SK-N-MC (cell line): ENCODE data around the gene ZNF366.

ENCODE experiments used
- EZH2 ChIP-seq: fragments of 200-600 bp; sonication (generic); IDR thresholded peaks from one replicate; pipeline ENCODE4 v1.6.1; 2017; ENCODE audit warnings: antibody characterized with exemption
- FOXP2 ChIP-seq: optimal IDR thresholded peaks from 2 replicates; pipeline ENCODE3; 2011; ENCODE audit warnings: mild to moderate bottlenecking, moderate library complexity; ENCODE audit not compliant: insufficient read depth; ENCODE audit errors: extremely low read length, control extremely low read depth
- POLR2AphosphoS5 ChIP-seq: IDR thresholded peaks from 2 replicates; pipeline ENCODE4 v1.6.1; 2012; ENCODE audit warnings: mild to moderate bottlenecking, low read depth, low read length, borderline replicate concordance

GRCh38 chr5:72487177-72487576, 20.0 kb downstream of the ZNF366 start:
- no peak for TF ChIP-seq EZH2
- no peak for TF ChIP-seq POLR2AphosphoS5
- TF ChIP-seq FOXP2: no peak
